IMR-90 (cell line): ENCODE data around the gene SGK1.

ENCODE experiments used
- MXI1 ChIP-seq: IDR thresholded peaks from 2 replicates; pipeline ENCODE4 v1.6.1; 2012; ENCODE audit warnings: low read depth, mild to moderate bottlenecking, low read length, moderate library complexity, borderline replicate concordance
- NFE2L2 ChIP-seq: fragments of 150-350 bp; IDR thresholded peaks from 2 replicates; pipeline ENCODE4 v1.6.1; 2016; ENCODE audit warnings: low read depth, mild to moderate bottlenecking, low read length
- POLR2A ChIP-seq: IDR thresholded peaks from 2 replicates; pipeline ENCODE4 v1.6.1; 2012; ENCODE audit warnings: mild to moderate bottlenecking, low read depth, low read length
- RCOR1 ChIP-seq: IDR thresholded peaks from 2 replicates; pipeline ENCODE4 v1.6.1; 2012; ENCODE audit warnings: mild to moderate bottlenecking, low read length, improper control_type of control experiment; ENCODE audit not compliant: insufficient replicate concordance
- SMC3 ChIP-seq: fragments of 150-350 bp; IDR thresholded peaks from 2 replicates; pipeline ENCODE4 v1.6.1; 2016; ENCODE audit warnings: low read depth, mild to moderate bottlenecking, antibody characterized with exemption, low read length, moderate library complexity
- USF2 ChIP-seq: fragments of 150-350 bp; IDR thresholded peaks from 2 replicates; pipeline ENCODE4 v1.6.1; 2017; ENCODE audit warnings: mild to moderate bottlenecking, antibody characterized with exemption, low read length, low read depth
- TF ChIP-seq, protein P1 (sequence below): conservative IDR thresholded peaks from 2 replicates; pipeline ENCODE4 v1.5.1; 2012; ENCODE audit warnings: mild to moderate bottlenecking, low read depth, low read length, improper control_type of control experiment

- TF ChIP-seq RCOR1 (no peak), MXI1 (no peak), USF2 (no peak), POLR2A (no peak), SMC3 (no peak), NFE2L2 (no peak)
- TF ChIP-seq, protein P1, sequence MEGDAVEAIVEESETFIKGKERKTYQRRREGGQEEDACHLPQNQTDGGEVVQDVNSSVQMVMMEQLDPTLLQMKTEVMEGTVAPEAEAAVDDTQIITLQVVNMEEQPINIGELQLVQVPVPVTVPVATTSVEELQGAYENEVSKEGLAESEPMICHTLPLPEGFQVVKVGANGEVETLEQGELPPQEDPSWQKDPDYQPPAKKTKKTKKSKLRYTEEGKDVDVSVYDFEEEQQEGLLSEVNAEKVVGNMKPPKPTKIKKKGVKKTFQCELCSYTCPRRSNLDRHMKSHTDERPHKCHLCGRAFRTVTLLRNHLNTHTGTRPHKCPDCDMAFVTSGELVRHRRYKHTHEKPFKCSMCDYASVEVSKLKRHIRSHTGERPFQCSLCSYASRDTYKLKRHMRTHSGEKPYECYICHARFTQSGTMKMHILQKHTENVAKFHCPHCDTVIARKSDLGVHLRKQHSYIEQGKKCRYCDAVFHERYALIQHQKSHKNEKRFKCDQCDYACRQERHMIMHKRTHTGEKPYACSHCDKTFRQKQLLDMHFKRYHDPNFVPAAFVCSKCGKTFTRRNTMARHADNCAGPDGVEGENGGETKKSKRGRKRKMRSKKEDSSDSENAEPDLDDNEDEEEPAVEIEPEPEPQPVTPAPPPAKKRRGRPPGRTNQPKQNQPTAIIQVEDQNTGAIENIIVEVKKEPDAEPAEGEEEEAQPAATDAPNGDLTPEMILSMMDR = no peak
Measured at GRCh38 chr6:134312038-134312660, 5.8 kb downstream of the SGK1 start.
